Body of pancreas (tissue), 4 donors: ENCODE data around the gene NTSR1.

Experiments used
- CTCF ChIP-seq, 7 experiments: fragments of 450-650 bp in 4 of 7; fragments of 200-600 bp in 3 of 7; sonication (generic) in 3 of 7; IDR thresholded peaks; one replicate each; pipeline ENCODE4 v1.5.1; 2016 to 2019; ENCODE audit warnings: antibody characterized with exemption in 7 of 7
- POLR2A ChIP-seq, 3 donors: fragments of 450-650 bp; IDR thresholded peaks; one replicate each; pipeline ENCODE4 v1.6.1; 2016; ENCODE audit warnings: antibody characterized with exemption in 3 of 3, mild to moderate bottlenecking in 2 of 3

GRCh38 chr20:62719250-62719935, 10.8 kb downstream of the NTSR1 start:
- TF ChIP-seq CTCF (IDR thresholded peaks at IDR 0.05) (no peak), POLR2A (IDR thresholded peaks at IDR 0.05) (no peak)
